ENCODE data around the gene GJD3. TPM values are rescaled to one million over a fixed set of nuclear protein-coding genes. Genes with fewer than 3 reads are reported as not detected.

GJD3 gene
- total and polyA plus RNA-seq, 7 experiments from 2014 or later = 0.27 TPM; not detected in 6

GRCh38 chr17:40344421-40345160 lies 19.9 kb downstream of the GJD3 start:
- Histone ChIP-seq H3K4me1 (ENCODE audit: control insufficient read depth in 2 of 2, insufficient read depth in 2 of 2, low read length in 2 of 2) (peaks cover 61 to 67% of the 10 kb centered on the region in 2 donors), H3K27ac (ENCODE audit: low read depth, low read length) (peak overlapping the region; percentile 69), H3K27me3 (ENCODE audit: control insufficient read depth in 2 of 2, insufficient read depth in 2 of 2, low read length in 2 of 2) (no peaks in the 10 kb centered on the region), H3K9me3 (ENCODE audit: control insufficient read depth in 2 of 3, low read length in 3 of 3) (no peaks in the 10 kb centered on the region), H3K36me3 (ENCODE audit: control insufficient read depth in 2 of 3, insufficient read depth in 3 of 3, low read length in 3 of 3) (peaks cover 0 to 15% (median 9%) of the 10 kb centered on the region in 3 experiments), H3K4me3 (ENCODE audit: low read length) (peak overlapping the region; percentile 57)
- CTCF ChIA-PET = interaction anchor here (1.0 to 3.3 kb wide), 5 partner anchors 8 to 40 kb away, joined by 4 to 25 read pairs (median 4); no protein-coding TSS in a partner anchor
- Mint-ChIP-seq H3K4me1 (peaks cover 40 to 86% (median 67%) of the 10 kb centered on the region in 7 donors), H3K27me3 (no peaks in the 10 kb centered on the region), H3K4me3 (peak overlapping the region; percentile 46 to 85 (median 78)), H3K36me3 (peaks cover 0 to 29% (median 6%) of the 10 kb centered on the region in 5 donors), H3K27ac (peak overlapping the region; percentile 19 to 89 (median 80)), H3K9me3 (no peaks in the 10 kb centered on the region)
- POLR2A ChIA-PET = interaction anchor here (1.0 to 34.9 kb wide), 3 partner anchors 9 to 206 kb away, joined by 4 to 742 read pairs (median 6); partner anchors contain the start of gene RARA
- DNase-seq (no peak), ATAC-seq (no peak)
- intact Hi-C loops (cut with micrococcal nuclease) = loop anchor here in 1 of 2 donors (5.0 kb wide), 1 partner anchor 1343 kb away; the partner anchor contains the start of gene EIF1

- Mint-ChIP-seq H3K36me3 (peaks cover 0 to 29% (median 5%) of the 10 kb centered on the region in 5 donors), H3K4me1 (peaks cover 39 to 86% (median 70%) of the 10 kb centered on the region in 7 donors), H3K27ac (peak overlapping the region; percentile 54 to 96 (median 87)), H3K9me3 (no peaks in the 10 kb centered on the region), H3K4me3 (peak overlapping the region; percentile 69 to 85 (median 80)), H3K27me3 (no peaks in the 10 kb centered on the region)
- DNase-seq = no peak
- Histone ChIP-seq H3K9me3 (ENCODE audit: control insufficient read depth in 2 of 3, low read length in 3 of 3) (no peaks in the 10 kb centered on the region), H3K27me3 (ENCODE audit: control insufficient read depth in 2 of 2, insufficient read depth in 2 of 2, low read length in 2 of 2) (no peaks in the 10 kb centered on the region), H3K36me3 (ENCODE audit: control insufficient read depth in 2 of 3, insufficient read depth in 3 of 3, low read length in 3 of 3) (peaks cover 0 to 6% (median 6%) of the 10 kb centered on the region in 3 experiments), H3K27ac (ENCODE audit: low read depth, low read length) (peak overlapping the region; percentile 90), H3K4me1 (ENCODE audit: control insufficient read depth in 2 of 2, insufficient read depth in 2 of 2, low read length in 2 of 2) (peaks cover 61 to 67% of the 10 kb centered on the region in 2 donors), H3K4me3 (ENCODE audit: low read length) (no peak overlapping the region)
- no peak for ATAC-seq
- intact Hi-C loops (cut with micrococcal nuclease) = loop anchor here in 1 of 2 donors (5.0 kb wide), 1 partner anchor 1344 kb away; the partner anchor contains the start of gene EIF1
- CTCF ChIA-PET = interaction anchor here (1.1 to 3.3 kb wide), 4 partner anchors 9 to 193 kb away, joined by 3 to 25 read pairs (median 6); no protein-coding TSS in a partner anchor
- POLR2A ChIA-PET = interaction anchor here (34.9 kb wide), 1 partner anchor 28 kb away, joined by 742 read pairs; the partner anchor contains the start of gene RARA
These were observed 21.1 kb downstream of the GJD3 start for GRCh38 chr17:40343219-40344119.

DNA sequence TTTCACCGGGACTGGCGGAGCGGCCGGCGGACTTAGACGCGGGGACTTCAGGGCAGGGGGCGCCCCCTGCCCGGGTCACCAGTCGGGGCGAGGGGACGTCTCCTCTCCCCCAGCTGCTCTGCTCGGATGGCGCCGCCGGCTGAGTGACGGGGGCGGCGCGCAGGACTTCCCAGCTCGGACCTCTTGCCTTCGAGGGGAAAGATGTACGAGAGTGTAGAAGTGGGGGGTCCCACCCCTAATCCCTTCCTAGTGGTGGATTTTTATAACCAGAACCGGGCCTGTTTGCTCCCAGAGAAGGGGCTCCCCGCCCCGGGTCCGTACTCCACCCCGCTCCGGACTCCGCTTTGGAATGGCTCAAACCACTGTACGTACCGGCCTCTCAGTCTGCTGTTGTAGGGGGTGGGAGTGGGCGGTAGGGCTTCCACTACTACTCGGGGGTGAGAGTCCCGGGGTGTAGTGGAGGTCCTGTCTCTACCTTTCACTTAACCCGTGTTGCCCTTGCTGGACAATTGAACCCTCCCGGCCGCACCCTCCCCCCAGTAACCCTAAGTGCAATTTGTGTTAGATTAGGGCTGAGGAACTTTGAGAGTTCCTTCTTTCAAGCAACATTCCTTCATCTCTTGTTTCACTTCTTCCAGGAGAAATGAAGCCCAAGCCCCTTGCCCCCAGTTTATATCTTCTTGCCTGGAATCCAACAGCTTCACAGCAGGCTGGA lies 21.9 kb downstream of the GJD3 start:
- Histone ChIP-seq H3K36me3 (ENCODE audit: control insufficient read depth in 2 of 3, insufficient read depth in 3 of 3, low read length in 3 of 3) (peaks cover 0 to 6% (median 6%) of the 10 kb centered on the region in 3 experiments), H3K4me1 (ENCODE audit: control insufficient read depth in 2 of 2, insufficient read depth in 2 of 2, low read length in 2 of 2) (peaks cover 61 to 66% of the 10 kb centered on the region in 2 donors), H3K9me3 (ENCODE audit: control insufficient read depth in 2 of 3, low read length in 3 of 3) (no peaks in the 10 kb centered on the region), H3K4me3 (ENCODE audit: low read length) (no peak overlapping the region), H3K27ac (ENCODE audit: low read depth, low read length) (peak overlapping the region; percentile 90), H3K27me3 (ENCODE audit: control insufficient read depth in 2 of 2, insufficient read depth in 2 of 2, low read length in 2 of 2) (no peaks in the 10 kb centered on the region)
- CTCF ChIA-PET = interaction anchor here (1.1 to 2.0 kb wide), 3 partner anchors 10 to 194 kb away, joined by 3 to 9 read pairs (median 4); no protein-coding TSS in a partner anchor
- H3K27ac Mint-ChIP-seq = peak overlapping the region; percentile 54 to 96 (median 87)
- intact Hi-C loops (cut with micrococcal nuclease) = loop anchor here in 1 of 2 donors (5.0 kb wide), 1 partner anchor 1345 kb away; the partner anchor contains the start of gene EIF1
- peaks cover 44 to 86% (median 73%) of the 10 kb centered on the region in 7 donors for H3K4me1 Mint-ChIP-seq
- POLR2A ChIA-PET = interaction anchor here (34.9 kb wide), 1 partner anchor 27 kb away, joined by 742 read pairs; the partner anchor contains the start of gene RARA
- H3K27me3 Mint-ChIP-seq = no peaks in the 10 kb centered on the region
- peak overlapping the region; percentile 69 to 85 (median 80) for H3K4me3 Mint-ChIP-seq
- no peaks in the 10 kb centered on the region for H3K9me3 Mint-ChIP-seq
- DNase-seq (no peak), ATAC-seq (no peak)
- peaks cover 0 to 36% (median 5%) of the 10 kb centered on the region in 5 donors for H3K36me3 Mint-ChIP-seq

- ATAC-seq = peak; percentile 28
- H3K4me3 ChIP-seq (ENCODE audit: low read length) = peak overlapping the region; percentile 73
- peaks cover 0 to 6% (median 6%) of the 10 kb centered on the region in 3 experiments for H3K36me3 ChIP-seq (ENCODE audit: control insufficient read depth in 2 of 3, insufficient read depth in 3 of 3, low read length in 3 of 3)
- intact Hi-C loops (cut with micrococcal nuclease) = loop anchor here (1.0 to 5.0 kb wide), 8 partner anchors 12 to 1345 kb away; partner anchors contain the start of gene EIF1 (in 1 of the 2)
- no peaks in the 10 kb centered on the region for H3K9me3 Mint-ChIP-seq
- CTCF ChIA-PET = interaction anchor here (1.2 to 3.3 kb wide), 6 partner anchors 10 to 38 kb away, joined by 4 to 24 read pairs (median 10); partner anchors contain the start of gene RARA
- H3K27me3 Mint-ChIP-seq = no peaks in the 10 kb centered on the region
- H3K4me1 Mint-ChIP-seq = peaks cover 49 to 86% (median 74%) of the 10 kb centered on the region in 7 donors
- peak overlapping the region in 8 of 9 donors; percentile 60 to 97 (median 88) for H3K27ac Mint-ChIP-seq
- POLR2A ChIA-PET = interaction anchor here (34.9 kb wide), 1 partner anchor 26 kb away, joined by 742 read pairs; the partner anchor contains the start of gene RARA
- peak in 4 of 9 donors; percentile 21 to 48 (median 41) for DNase-seq
- peak overlapping the region; percentile 90 for H3K27ac ChIP-seq (ENCODE audit: low read depth, low read length)
- H3K4me1 ChIP-seq (ENCODE audit: control insufficient read depth in 2 of 2, insufficient read depth in 2 of 2, low read length in 2 of 2) = peaks cover 54 to 60% of the 10 kb centered on the region in 2 donors
- peak overlapping the region; percentile 71 to 89 (median 82) for H3K4me3 Mint-ChIP-seq
- no peaks in the 10 kb centered on the region for H3K27me3 ChIP-seq (ENCODE audit: control insufficient read depth in 2 of 2, insufficient read depth in 2 of 2, low read length in 2 of 2)
- H3K9me3 ChIP-seq (ENCODE audit: control insufficient read depth in 2 of 3, low read length in 3 of 3) = no peaks in the 10 kb centered on the region
- H3K36me3 Mint-ChIP-seq = peaks cover 0 to 39% (median 5%) of the 10 kb centered on the region in 5 donors
These were observed 22.6 kb downstream of the GJD3 start for GRCh38 chr17:40341808-40342503.

Measured in naive thymus-derived CD4-positive, alpha-beta T cell (primary cell).